Measurements from ENCODE around the gene AVP.

AVP gene

DNA sequence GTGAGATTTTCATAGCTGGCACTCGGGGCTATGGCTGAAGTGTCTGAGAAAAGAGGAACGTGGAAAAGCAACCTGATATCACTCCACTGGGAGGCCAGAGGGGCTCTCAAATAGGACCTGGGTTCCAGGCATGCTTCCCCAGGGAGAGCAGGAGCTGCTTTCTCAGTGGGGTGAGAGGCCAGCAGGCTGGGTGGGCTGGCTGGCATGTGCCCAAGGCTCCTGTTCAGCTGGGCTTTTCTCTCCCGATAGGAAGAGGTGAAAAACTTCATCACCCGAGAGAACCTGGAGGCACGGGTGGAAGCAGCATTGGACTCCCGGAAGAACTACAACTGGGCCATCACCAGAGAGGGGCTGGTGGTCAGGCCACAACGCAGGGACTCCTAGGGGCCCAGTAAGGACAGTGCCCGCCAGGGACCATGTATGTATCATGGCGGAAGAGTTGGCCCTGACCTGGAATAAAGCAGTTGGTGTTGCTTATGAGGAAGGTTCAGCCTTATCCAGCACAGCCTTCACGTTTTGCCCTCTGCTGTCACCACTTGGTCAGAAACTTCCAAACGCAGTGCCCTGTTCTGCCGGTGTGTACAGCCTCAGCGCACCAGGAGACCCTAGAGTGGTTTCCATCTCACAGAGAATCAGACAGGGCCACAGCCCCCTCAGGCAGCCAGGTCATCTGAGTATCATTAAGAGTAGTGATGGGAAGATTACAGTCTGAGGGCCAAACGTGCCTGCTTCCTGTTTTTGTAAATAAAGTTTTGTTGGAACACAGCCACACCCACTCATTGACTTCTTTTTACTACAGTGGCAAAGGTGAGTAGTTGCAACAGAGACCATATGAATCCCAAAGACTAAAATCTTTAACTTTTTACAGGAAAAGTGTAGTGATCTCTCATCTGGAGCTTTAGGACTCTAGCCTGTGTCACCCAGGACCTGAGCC lies 36.8 kb downstream of the AVP start:
- no peak for DNase-seq

DNA sequence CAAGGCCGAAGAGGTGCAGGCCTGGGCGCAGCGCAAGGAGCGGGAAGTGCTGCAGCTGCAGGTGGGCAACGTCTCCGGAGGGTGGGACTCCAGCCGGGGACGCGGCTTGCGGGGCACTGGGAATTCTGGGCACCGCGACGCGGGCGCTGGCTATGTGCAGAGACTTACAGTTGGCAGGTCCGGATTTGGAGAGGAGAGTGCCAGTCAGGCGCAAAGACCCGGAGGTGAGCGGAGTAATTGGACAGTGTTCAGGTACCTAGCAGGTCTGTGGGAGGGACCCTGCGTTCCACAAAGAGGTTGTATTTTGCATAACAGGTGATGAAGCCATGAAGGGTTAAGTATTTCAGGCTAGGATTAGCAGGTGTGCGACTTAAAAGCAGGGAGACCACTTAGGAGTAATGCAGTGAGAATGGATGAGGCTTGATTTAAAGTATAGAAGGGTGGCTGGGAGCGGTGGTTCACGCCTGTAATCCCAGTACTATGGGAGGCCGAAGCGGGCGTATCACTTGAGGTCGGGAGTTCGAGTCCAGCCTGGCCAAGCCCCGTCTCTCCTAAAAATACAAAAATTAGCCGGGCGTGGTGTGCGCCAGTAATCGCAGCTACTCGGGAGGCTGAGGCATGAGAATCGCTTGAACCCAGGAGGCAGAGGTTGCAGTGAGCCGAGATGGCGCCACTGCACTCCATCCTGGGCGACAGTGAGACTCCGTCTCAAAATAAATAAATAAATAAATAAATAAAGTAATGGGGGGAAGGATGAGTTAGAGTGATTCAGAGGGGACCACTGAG lies 37.7 kb downstream of the AVP start:
- no peak for DNase-seq

DNA sequence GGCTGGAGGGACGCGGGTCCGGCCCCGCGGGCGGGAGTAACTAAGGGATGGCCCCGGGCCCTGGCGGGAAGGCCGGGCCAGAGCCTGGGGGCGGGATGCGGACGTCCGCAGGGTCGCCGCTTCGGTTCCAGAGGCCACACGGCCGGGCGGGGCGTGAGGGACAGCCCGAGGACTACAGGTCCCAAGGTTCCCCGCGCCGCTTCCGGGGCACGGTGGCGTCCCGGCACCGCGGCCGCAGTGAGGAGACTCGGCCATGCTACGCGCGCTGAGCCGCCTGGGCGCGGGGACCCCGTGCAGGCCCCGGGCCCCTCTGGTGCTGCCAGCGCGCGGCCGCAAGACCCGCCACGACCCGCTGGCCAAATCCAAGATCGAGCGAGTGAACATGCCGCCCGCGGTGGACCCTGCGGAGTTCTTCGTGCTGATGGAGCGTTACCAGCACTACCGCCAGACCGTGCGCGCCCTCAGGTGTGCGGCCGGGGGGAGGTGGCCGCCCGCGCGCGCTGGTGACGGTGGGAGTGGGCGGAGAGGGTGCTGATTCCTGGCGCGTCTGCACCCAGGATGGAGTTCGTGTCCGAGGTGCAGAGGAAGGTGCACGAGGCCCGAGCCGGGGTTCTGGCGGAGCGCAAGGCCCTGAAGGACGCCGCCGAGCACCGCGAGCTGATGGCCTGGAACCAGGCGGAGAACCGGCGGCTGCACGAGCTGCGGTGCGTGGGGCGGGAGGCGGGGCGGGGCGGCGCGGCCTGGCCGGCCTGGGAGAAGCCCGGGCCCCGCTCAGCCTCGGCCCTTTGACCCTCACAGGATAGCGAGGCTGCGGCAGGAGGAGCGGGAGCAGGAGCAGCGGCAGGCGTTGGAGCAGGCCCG lies 38.5 kb downstream of the AVP start, which contains the start of gene MRPS26:
MRPS26 (plus strand) TSS at position 237 of the 861 bp plus-strand sequence; CDS start at position 254, 17 bp downstream.
- peak; percentile 83 for DNase-seq

DNA sequence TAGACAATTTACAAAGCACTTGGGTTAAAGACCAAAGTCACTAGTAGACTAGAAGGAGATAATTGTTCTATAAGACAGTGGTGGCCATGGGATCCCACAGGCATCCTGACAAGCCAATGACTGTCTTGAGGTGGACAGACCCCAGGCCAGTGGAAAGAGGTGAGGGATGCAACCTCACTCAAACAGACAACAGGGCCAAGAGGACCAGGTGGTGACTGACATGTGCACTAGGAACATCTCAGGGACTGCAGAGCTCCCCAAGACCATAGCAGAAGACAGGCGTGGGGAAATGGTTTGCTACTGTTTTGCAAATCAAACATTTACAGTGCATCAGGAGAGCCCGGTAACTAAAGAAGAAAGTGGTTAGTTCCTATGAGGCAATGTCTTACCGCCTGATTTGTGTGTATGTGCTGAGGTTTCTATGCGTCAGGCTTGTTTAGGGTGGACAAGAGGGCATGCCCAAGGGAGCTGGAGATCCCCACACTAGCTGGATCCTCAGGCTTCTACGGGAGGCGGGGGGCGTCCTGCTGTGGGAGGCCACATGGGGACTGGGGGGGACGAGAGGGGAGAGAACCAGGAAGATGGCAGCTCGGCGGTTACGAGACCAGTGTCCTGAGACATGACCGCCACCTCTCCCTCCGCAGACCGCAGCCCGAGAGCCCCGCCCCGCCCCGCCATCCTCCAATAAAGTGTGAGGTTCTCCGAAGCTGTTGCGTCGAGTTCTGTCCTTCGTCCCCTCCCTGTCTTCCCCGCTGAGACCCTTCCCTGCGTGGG lies 39.3 kb downstream of the AVP start:
- no peak for DNase-seq

DNA sequence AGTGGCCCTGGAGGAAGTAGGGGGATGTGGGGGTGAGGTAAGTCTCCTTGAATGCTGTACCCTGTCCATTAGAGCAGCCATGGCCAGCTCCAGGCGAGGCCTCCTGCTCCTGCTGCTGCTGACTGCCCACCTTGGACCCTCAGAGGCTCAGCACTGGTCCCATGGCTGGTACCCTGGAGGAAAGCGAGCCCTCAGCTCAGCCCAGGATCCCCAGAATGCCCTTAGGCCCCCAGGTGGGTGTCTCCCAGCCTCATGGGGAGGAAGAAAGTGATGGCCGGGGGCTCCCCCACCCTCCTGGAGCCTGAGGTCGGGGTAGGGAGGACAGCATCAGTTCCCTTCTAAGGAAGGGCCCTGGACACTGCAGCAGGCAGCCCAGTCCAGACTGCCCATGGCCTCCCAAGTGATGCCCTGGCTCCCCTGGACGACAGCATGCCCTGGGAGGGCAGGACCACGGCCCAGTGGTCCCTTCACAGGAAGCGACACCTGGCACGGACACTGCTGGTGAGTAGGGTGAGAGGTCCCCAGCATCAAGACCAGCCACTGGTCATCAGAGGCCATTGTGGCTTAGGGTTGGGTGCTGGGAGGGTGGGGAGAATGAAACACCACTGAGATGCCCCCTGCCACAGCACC lies 40.1 kb downstream of the AVP start:
- DNase-seq: no peak

DNA sequence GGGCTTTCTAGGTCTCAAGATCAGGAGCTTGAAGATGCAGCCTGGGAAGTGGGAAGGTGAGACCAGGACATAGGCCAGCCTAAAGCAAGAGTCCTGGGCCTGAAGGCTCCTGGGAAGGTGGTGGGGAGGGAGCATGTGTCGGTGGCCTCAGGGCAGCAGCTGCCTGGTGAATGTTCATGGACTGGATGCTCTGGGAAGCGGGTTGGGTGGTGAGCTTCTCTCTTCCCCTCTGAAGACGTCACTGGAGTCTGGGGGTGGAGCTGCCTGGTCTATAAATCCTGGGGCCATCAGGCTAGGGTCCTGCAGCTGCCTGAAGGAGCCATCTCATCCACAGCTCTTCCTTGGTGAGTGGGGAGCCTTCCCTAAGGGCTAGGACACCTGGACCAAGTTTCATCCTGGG lies 41.2 kb downstream of the AVP start, which contains the start of gene GNRH2:
GNRH2 (plus strand) TSS at position 301 of the 400 bp plus-strand sequence. CDS start 793 bp downstream, outside the sequence.
- no peak for DNase-seq

DNA sequence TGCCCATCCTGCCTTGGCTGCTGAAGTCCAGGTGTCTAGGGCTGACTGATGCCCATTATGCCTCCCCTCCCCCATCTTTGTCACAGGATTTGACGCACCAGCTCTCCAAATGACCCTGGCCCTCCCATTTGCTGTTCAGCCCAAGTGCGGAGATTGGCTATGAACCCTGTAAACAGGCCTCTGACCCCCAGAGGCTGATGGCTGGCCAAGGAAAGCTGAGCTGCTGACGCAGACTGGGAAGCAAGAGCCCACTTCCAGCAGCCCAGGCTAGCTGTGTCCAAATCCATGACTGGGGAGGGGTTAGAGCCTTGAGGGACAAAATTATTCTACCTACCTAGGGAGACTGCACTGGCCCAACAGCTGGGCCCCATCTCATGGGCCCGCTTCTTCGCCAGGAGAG lies 41.9 kb downstream of the AVP start:
- no peak for DNase-seq

DNA sequence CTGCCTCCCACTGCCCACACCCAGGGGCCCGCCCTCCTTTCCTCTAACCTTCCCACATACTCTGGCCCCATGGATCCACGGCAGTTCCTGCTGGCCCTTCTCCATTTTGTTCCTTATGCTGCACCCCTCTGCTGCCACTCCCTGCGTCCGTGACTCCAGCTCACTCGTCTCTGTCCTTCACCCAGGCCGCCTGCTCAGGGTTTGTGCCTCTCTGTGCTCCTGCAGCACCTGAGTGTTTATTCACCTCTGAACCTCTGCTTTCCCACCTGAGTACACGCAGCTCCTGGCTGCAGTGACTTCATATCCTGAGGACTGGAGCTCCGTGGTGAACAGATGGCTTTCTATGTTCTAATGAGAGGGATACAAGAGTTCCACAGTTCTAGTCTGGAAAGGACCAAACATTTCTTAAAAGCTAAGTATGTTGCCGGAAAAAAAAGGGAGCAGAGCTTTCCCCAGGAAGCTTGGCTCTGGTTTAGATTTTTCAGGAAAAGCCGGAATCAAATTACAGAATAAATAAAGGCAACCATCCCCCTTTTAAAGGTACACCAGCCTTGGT lies 42.6 kb downstream of the AVP start:
- DNase-seq: peak; percentile 19

DNA sequence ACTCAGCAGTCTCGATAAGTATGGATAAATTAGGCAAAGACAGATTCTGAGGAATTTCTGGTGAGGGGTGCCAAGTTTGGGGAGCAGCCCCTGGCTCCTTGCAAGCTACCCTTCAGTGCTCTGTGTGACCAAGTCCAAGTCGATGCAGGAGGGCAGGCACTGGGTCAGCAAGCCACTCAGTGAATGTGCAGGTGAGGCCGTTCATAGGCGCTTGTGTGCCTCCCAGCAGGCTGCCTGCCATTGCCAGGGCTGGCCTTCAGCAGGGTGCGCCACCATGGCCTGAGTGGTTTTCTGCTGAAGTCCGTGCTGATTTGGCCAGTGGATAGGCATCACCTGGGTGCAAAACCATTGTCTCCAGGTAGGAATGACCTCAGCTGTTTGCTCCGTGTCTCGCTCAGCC lies 44.4 kb downstream of the AVP start:
- no peak for DNase-seq

DNA sequence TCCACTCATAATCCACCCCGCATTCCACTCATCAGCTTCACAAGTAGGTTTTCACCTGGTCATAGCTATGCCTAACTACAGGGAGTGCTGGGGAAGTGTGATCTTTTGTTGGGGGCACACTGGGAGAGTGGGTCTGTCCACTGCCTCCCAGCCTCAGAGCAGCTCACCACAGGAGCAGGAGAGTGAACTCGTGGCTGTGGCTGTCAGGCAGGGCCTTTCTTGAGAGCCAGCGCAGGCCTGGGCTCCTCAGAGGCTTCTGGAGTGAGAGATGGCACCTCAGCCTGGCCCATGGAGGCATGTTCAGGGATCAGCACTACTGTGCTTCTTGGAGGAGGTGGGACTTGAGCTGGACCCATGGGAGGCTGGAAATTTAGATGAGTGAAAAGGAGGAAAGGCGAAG lies 45.1 kb downstream of the AVP start:
- no peak for DNase-seq

DNA sequence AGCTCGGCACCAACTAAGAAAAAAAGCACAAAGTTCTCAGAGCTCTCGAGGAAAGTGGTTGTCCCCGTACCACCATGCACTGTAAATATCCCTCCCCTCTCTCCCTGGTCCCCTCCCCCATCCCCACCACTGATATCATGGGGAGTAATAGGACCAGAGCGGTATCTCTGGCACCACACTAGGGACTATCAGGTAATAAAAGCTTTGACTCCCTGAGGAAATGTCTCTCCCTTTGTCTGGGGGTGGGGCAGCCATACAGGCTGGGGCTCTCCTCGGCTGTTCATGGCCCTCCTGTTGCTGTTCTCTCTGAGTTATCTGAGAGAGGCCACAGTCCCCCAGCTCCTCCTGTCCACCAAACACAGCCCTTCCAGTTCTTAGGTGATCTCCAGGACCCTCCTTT lies 46.1 kb downstream of the AVP start:
- DNase-seq: no peak

DNA sequence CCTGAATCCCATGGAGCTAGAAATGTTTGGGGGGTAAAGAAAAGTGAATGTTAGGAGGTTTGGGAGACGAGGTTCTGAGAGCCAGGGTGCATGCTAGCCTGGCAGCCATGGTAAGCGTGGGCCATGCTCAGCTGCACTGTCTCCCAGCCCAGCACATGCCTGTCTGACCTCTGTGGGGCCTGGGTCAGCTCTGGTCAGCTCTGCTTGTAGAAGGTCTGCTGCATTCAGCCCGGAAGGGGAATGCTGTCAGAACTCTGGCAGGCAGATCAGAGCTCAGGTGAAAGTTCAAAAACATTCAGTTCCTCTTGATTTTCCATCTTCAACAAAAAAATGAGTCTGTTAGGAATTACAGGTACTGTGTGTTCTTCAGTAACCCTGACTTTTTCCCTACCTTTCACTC lies 46.9 kb downstream of the AVP start:
- DNase-seq: no peak

DNA sequence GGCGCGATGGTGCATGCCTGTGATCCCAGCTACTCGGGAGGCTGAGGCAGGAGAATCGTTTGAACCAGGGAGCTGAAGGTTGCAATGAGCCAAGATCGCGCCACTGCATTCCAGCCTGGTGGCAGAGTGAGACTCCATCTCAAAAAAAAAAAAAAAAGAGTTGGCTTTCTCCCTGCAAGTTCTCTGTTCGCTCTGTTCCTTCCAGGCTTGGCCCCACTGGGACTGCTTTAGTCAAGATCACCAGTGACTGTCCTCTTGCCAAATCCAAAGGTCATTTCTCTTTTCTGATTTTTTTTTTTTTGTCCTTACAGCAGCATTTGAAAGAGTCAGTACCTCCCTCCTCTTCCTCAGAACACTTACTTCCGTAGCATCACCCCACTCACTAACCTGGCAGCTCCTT lies 51.9 kb downstream of the AVP start:
- DNase-seq: no peak

Data from fibroblast of skin of scalp (primary cell).